Glomerular visceral epithelial cell (primary cell): ENCODE results near the gene APLF.

Source experiments
- DNase-seq: peaks from one replicate; pipeline ENCODE4 v3.0.0-alpha.2; 2016; ENCODE audit errors: extremely low spot score

APLF gene

GRCh38 chr2:68467077-68467960 lies at the start of gene APLF, which contains the start of gene FBXO48:
Gene APLF (plus strand): TSS chr2:68467585. CDS start chr2:68467732, 147 bp downstream.
Gene FBXO48 (minus strand): TSS chr2:68467294. CDS start chr2:68465145, 2,149 bp downstream.
- DNase-seq: peak; percentile 98

GRCh38 chr2:68417926-68418325 lies 49.5 kb upstream of the APLF start:
- no peak for DNase-seq

- no peak for DNase-seq
These were observed 49.0 kb upstream of the APLF start for GRCh38 chr2:68418419-68418818.

GRCh38 chr2:68418855-68419254 lies 48.5 kb upstream of the APLF start:
- DNase-seq: no peak

GRCh38 chr2:68420254-68420910 lies 47.0 kb upstream of the APLF start:
- DNase-seq: no peak

- DNase-seq: no peak
These were observed 43.3 kb upstream of the APLF start for GRCh38 chr2:68423966-68424650.

GRCh38 chr2:68425503-68425902 lies 41.9 kb upstream of the APLF start:
- DNase-seq: no peak

GRCh38 chr2:68426446-68426845 lies 40.9 kb upstream of the APLF start:
- no peak for DNase-seq

- DNase-seq: no peak
These were observed 40.4 kb upstream of the APLF start for GRCh38 chr2:68426848-68427579.

GRCh38 chr2:68428126-68428525 lies 39.3 kb upstream of the APLF start:
- no peak for DNase-seq

- no peak for DNase-seq
These were observed 38.6 kb upstream of the APLF start for GRCh38 chr2:68428746-68429145.

- no peak for DNase-seq
These were observed 38.0 kb upstream of the APLF start for GRCh38 chr2:68429311-68429826.

- no peak for DNase-seq
These were observed 35.9 kb upstream of the APLF start for GRCh38 chr2:68431316-68431972.

- no peak for DNase-seq
These were observed 34.4 kb upstream of the APLF start for GRCh38 chr2:68432696-68433658.

- DNase-seq: no peak
These were observed 32.4 kb upstream of the APLF start for GRCh38 chr2:68434981-68435380.

GRCh38 chr2:68435615-68436014 lies 31.8 kb upstream of the APLF start:
- DNase-seq: no peak

GRCh38 chr2:68436270-68436669 lies 31.1 kb upstream of the APLF start:
- DNase-seq: no peak

GRCh38 chr2:68438455-68439303 lies 28.7 kb upstream of the APLF start:
- no peak for DNase-seq
